ENCODE measurements around the gene DUSP22.

Gene DUSP22

DNA sequence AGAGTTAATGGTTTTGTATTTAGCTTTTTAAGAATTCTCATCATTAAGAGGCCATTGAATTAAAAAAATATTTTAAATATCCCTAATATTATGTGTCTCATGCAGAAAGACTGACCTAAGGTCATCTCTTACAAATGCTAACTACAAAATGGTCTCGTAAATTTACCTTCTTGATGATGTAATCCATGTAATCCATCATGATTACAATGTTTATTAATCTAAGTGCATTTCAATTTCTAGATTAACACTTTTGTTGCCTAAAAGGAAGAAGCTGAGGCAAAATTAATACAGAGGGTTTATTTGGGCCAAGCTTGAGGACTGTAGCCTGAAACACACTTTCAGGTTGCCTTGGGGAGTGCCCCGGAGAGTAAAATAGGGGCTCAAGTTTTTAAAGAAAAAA is 18.4 kb downstream of the DUSP22 start:
- Mint-ChIP-seq H3K4me1 (peaks cover 20% of the 10 kb centered on the region), H3K36me3 (peaks cover 12% of the 10 kb centered on the region), H3K4me3 (no peak overlapping the region), H3K27ac (no peak overlapping the region), H3K27me3 (no peaks in the 10 kb centered on the region), H3K9me3 (no peaks in the 10 kb centered on the region)

DNA sequence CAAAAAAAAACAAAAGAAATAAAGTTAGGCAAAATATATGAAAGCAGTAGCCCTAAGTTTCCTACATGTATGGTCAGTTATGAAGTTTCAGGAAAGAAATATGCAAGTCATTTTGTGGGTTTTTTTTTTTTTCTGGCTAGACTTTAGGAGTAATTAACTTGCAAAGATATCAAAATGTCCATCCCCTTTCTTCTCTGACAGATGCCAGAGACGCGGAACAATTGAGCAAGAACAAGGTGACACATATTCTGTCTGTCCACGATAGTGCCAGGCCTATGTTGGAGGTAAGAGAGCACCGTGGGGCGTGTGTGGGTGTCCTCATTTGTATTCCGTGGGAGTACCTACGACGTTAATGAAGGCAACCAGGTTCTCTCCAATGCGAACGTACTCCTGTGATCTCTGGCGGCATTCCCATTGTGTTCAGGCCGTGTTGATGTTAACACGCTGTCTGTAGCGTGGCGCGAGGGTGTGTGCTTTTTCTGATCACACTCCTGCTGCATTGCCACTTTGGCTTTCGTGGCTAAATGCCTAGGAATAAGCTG is 19.5 kb downstream of the DUSP22 start:
- no peaks in the 10 kb centered on the region for H3K27me3 Mint-ChIP-seq
- no peaks in the 10 kb centered on the region for H3K9me3 Mint-ChIP-seq
- H3K36me3 Mint-ChIP-seq = peaks cover 12% of the 10 kb centered on the region
- H3K4me1 Mint-ChIP-seq = peaks cover 20% of the 10 kb centered on the region
- no peak overlapping the region for H3K27ac Mint-ChIP-seq
- H3K4me3 Mint-ChIP-seq = no peak overlapping the region

DNA sequence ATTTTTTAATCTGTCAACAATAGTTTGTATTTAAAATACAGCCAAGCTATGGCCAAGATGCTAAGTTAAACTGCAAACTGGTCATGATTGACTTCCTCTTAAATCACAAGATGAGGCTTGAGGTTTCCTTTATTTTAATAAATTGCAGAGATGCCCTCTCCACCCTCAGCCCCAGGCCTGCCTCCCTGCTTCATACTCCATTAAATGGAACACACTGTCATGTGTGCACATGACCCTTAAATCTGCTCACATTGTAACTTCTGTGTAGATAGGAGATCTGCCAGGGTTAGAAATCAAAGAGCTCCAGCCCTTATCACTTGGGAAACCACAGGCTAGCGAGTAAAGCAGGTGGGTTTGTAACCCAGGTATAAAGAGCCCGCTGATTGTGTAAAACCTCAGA is 20.8 kb downstream of the DUSP22 start:
- Mint-ChIP-seq H3K27me3 (no peaks in the 10 kb centered on the region), H3K9me3 (no peaks in the 10 kb centered on the region), H3K27ac (no peak overlapping the region), H3K4me1 (peaks cover 27% of the 10 kb centered on the region), H3K4me3 (no peak overlapping the region), H3K36me3 (peaks cover 12% of the 10 kb centered on the region)

DNA sequence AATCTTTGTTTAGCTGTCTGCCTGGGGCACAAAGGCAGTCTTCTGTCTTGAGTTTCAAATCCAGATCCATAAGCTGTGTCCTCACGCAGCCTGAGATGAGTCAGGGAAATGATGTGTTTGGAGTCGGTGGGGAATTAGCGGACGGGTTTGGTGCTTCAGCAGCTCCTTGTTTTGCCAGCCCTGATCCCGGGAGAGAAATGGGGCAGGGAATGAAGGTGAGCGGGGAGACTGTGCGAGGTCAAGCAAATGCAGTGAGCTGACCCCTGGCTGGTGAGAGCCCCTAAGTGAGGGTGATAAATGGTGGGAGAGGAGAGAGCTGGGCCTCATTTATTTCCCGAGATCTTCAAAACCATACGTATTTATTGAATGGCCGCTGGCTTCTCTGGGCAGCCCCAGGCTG is 21.6 kb downstream of the DUSP22 start:
- H3K4me1 Mint-ChIP-seq = peaks cover 27% of the 10 kb centered on the region
- no peak overlapping the region for H3K4me3 Mint-ChIP-seq
- no peak overlapping the region for H3K27ac Mint-ChIP-seq
- no peaks in the 10 kb centered on the region for H3K27me3 Mint-ChIP-seq
- no peaks in the 10 kb centered on the region for H3K9me3 Mint-ChIP-seq
- H3K36me3 Mint-ChIP-seq = peaks cover 12% of the 10 kb centered on the region

DNA sequence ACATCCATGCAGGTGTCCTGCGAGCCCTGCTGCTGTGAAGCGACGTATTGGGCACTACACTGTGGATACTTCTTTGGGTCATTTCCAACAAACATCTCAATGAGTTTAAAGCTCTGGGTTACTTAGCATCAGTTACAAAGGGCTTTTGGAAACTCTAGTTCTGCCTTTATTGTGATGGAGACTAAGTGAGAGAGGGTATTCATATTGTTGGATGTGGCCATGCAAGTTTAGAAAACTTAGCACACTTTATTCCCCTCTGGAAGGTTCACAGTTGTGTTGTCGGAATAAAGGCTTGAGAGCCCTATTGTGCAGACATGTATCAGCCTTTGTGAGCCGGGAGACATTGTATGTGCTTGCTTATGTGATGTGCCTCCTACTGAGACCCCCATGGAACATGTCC is 22.1 kb downstream of the DUSP22 start:
- H3K27me3 Mint-ChIP-seq = no peaks in the 10 kb centered on the region
- peaks cover 14% of the 10 kb centered on the region for H3K36me3 Mint-ChIP-seq
- no peaks in the 10 kb centered on the region for H3K9me3 Mint-ChIP-seq
- H3K27ac Mint-ChIP-seq = no peak overlapping the region
- no peak overlapping the region for H3K4me3 Mint-ChIP-seq
- H3K4me1 Mint-ChIP-seq = peaks cover 30% of the 10 kb centered on the region

DNA sequence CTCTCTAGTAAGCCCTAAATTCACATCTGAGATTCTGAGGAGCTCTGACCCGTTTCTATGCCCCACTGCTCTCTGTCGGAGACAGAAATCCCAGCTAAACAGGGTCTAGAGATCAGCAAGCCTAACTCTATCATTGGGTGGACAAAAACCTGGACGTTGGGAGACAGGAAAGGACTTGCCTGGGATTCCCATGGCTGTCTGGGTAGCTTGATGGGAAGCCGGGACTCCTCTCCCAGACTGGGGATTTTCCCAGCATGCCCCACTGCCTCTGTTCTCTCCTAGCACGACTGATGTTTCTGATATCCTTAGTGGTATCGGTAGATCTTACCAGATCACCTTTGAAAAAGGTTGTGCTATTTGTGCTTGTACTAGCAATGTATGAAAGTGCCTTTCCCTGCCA is 22.9 kb downstream of the DUSP22 start:
- H3K36me3 Mint-ChIP-seq = peaks cover 14% of the 10 kb centered on the region
- H3K9me3 Mint-ChIP-seq = no peaks in the 10 kb centered on the region
- no peak overlapping the region for H3K27ac Mint-ChIP-seq
- H3K4me1 Mint-ChIP-seq = peaks cover 35% of the 10 kb centered on the region
- no peaks in the 10 kb centered on the region for H3K27me3 Mint-ChIP-seq
- no peak overlapping the region for H3K4me3 Mint-ChIP-seq

DNA sequence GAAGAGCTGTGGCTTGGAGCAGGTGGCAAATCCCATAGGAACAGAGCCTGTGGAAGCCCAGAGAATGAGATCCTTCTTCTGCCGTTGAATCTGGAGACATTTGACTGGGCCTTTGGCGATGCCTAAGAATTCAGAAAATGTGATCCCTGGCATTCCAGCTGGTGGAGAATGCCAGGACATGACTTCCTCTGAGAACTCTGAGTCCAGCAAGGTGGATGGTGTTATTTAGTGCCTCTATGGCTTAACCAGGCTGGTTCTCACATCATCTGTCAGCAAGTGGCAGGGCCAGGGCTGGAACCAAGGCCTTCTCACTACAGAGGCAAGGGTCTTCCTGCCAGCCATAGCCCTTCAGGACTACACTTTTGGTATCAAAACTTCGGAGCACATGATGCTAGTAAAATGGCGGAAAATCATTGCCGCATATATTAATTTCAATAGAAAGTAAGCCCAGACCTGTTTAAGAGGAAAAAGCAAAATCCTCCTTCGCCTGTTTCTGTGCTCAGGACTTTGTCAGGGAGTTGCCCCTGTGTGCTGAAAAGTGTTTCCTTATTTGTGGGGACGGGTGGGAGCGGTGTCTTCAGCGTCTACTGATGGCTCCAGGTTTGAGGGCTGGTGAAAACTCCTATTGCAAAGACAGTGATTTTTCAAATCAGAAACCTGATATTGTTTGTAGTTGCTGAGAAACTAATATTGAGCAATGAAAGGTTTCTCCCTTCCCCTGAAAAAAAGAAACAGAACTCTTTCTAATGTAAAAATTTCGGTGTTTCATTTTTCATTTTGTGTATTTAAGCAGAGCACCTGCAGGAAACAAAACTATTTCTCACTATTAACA is 23.9 kb downstream of the DUSP22 start:
- H3K36me3 Mint-ChIP-seq = peaks cover 14% of the 10 kb centered on the region
- peaks cover 35% of the 10 kb centered on the region for H3K4me1 Mint-ChIP-seq
- H3K4me3 Mint-ChIP-seq = no peak overlapping the region
- H3K27me3 Mint-ChIP-seq = no peaks in the 10 kb centered on the region
- H3K27ac Mint-ChIP-seq = no peak overlapping the region
- no peaks in the 10 kb centered on the region for H3K9me3 Mint-ChIP-seq

DNA sequence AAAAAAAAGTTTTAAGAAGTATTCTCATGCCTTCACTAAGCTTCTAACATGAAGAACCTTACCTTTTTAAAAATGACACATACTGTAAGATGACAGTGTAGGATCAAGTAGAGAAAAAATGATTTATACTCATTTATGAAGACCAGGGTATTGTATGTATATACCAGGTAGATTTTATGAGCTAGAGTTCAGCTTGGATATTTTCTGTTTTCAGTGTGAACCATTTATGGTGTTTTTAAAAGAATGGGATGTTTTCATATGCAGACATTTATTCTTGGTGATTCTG is 24.4 kb downstream of the DUSP22 start:
- peaks cover 13% of the 10 kb centered on the region for H3K36me3 Mint-ChIP-seq
- peaks cover 32% of the 10 kb centered on the region for H3K4me1 Mint-ChIP-seq
- H3K4me3 Mint-ChIP-seq = no peak overlapping the region
- no peaks in the 10 kb centered on the region for H3K27me3 Mint-ChIP-seq
- no peak overlapping the region for H3K27ac Mint-ChIP-seq
- H3K9me3 Mint-ChIP-seq = no peaks in the 10 kb centered on the region

DNA sequence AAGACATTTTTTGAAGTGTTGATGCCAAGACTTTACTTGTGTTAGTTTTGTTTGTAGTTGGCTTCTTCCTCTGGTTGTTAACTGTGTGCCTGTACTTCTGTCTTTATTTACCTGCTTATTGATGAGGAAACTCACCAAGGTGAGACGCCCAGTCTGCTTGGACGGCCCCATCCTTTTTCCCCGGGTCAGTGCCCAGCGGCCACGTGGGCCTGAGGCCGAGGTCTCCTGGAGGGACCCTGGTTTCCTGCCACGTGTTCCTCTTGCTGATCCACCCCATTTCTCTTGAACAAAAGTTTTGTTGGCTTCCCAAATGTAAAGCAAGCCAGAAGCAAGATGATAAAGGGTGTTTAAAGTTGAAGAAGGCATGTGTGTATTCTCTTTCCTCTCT is 24.8 kb downstream of the DUSP22 start:
- H3K4me1 Mint-ChIP-seq = peaks cover 29% of the 10 kb centered on the region
- no peaks in the 10 kb centered on the region for H3K27me3 Mint-ChIP-seq
- H3K36me3 Mint-ChIP-seq = peaks cover 10% of the 10 kb centered on the region
- H3K4me3 Mint-ChIP-seq = no peak overlapping the region
- no peaks in the 10 kb centered on the region for H3K9me3 Mint-ChIP-seq
- no peak overlapping the region for H3K27ac Mint-ChIP-seq

DNA sequence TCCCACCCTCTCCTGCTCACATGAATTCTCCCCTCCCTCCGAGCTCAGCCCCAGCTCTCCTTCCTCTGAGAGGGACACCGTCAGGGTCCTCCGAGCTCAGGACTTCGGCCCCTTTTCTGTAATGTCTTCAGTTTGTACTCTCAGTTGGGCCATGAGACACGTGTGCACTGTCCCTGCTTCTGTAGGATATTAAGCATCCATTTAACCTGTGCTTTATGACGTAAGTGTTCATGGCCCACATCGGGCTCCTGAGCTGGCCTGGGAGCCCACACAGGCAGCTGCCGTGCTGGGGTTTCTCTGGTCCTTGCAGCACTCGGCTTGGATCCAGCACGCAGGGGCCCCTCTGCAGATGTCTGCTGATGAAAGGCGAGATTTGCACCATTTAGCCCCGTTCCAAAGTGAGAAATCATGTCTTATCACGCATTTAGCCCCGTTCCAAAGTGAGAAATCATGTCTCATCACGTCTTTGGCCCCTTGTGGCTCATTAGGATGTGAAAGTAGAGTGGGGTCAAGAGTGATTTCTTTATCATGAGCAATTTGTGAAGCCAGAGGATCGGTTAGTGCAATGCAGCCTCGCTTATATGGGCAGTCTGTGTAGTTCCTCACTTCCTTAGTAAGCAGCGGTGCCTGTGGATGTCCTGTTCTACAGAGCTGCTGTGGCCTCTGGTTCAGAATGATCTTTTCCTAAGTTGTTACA is 25.3 kb downstream of the DUSP22 start:
- Mint-ChIP-seq H3K4me3 (no peak overlapping the region), H3K27ac (no peak overlapping the region), H3K36me3 (peaks cover 10% of the 10 kb centered on the region), H3K4me1 (peaks cover 23% of the 10 kb centered on the region), H3K27me3 (no peaks in the 10 kb centered on the region), H3K9me3 (no peaks in the 10 kb centered on the region)

DNA sequence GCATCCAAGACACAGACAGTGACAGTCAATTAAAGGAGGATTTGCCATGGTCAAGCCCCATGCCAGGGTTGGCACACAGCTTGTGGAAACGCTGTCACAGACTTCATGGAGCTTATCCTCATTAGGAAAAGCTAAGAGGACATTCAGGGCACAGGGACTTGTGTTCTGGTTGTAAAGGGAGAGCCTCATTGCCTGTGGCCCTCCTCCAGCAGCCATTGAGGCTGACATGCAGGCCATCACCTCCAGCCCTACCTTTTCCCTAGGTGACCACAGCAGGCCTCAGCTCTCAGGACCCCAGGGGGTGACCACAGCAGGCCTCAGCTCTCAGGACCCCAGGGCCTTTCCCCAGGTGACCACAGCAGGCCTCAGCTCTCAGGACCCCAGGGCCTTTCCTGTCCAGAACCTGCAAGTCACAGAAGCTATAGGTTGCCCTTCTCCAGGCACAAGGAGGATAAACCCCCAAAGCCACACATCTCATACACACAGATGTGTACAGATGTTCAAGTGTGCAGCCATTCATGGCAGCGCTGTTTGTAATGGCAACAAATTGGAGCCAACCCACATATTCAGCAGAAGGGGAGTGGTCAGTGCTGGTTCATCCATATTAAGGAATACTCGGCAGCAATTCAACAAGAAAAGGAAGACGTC is 26.1 kb downstream of the DUSP22 start:
- H3K27ac Mint-ChIP-seq = no peak overlapping the region

DNA sequence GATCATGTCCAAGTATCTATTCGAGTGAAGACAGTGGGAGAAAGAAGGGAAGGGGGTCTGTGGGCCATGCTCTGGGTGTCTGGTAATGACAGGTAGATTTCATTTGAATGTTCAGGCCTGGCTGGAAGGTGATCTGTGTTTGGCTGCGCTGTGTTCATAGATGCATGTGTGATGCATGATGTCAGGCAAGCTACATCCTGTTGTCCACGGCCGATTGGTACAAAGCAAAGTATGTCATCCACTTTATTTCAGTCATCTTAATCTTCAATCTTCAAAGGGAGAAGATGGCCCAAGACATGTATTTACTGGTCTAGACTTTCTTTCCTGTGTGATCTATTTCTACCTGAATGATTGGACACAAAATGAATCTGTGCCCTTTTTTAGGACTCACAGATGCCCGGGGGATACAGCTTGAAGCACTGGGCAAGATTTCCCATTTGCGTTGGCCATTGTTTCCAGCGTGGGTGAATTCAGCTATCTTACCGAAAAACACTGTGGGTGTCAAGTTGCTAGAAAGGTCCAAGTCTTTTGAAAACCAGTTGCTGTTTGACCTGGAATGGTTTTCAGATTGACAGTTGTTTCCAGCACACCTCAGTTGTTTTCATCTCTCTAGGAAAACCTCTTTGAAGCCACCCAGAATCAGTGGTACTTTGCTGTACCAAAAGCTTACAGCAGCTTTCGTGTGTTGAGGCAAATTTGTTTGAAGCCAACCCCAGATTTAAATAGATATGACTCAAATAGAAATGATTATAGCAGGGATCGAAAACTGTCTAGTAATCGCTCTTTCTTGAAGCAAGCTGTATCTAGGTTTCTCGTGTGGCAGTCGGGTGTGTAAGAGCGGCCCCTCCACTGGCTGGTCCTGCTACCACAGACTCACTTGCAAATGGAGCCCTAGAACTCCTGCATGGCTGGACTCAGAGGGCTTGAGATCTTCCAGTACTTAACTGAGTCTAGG is 27.2 kb downstream of the DUSP22 start:
- H3K4me1 Mint-ChIP-seq = peaks cover 15% of the 10 kb centered on the region
- H3K9me3 Mint-ChIP-seq = no peaks in the 10 kb centered on the region
- H3K27ac Mint-ChIP-seq = no peak overlapping the region
- no peak overlapping the region for H3K4me3 Mint-ChIP-seq
- no peaks in the 10 kb centered on the region for H3K27me3 Mint-ChIP-seq
- peaks cover 10% of the 10 kb centered on the region for H3K36me3 Mint-ChIP-seq

More for the DNA sequence above, 26.1 kb downstream of the DUSP22 start:
- H3K4me3 Mint-ChIP-seq = no peak overlapping the region
- H3K9me3 Mint-ChIP-seq = no peaks in the 10 kb centered on the region
- peaks cover 10% of the 10 kb centered on the region for H3K36me3 Mint-ChIP-seq
- no peaks in the 10 kb centered on the region for H3K27me3 Mint-ChIP-seq
- peaks cover 16% of the 10 kb centered on the region for H3K4me1 Mint-ChIP-seq

DNA sequence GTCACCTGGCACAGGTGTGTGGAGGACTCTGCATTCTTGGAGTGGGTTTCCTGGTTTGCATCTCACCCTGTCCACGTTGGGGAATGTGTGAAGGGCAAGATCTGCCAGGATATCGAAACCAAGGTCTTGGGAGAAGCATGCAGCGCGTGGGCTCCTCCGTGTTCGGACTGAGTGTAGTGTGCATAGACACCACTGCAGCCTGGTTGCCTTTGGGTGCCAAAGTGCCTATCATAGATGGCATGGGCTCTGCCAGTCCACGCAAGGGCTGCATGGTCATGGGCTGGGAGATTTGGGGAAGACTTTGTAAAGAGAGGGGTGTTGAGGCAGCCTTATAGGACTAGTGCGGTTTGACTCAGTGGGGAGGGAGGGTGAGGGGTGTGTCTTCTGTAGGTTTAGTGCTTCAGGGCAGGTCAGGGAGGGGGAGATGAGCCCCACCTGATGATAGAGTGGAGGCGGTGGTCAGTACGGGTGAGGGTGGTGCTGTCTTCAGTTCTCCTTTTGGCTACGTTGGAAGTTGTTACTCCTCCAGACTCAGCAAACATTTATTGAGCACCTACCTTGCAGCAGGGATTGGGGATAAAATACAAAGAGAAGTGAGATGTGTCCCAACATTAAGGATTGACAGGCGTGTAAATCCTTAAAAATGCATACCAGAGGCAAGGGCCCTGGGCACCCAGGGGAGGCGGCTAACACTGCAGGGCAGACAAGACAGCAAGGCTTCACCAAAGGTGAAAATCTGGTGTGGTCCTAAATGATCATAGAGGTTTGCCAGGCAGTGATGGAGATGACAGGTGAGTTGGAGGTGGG is 28.3 kb downstream of the DUSP22 start:
- no peak overlapping the region for H3K4me3 Mint-ChIP-seq
- H3K27ac Mint-ChIP-seq = no peak overlapping the region
- H3K9me3 Mint-ChIP-seq = no peaks in the 10 kb centered on the region
- H3K36me3 Mint-ChIP-seq = peaks cover 3% of the 10 kb centered on the region
- no peaks in the 10 kb centered on the region for H3K27me3 Mint-ChIP-seq
- peaks cover 15% of the 10 kb centered on the region for H3K4me1 Mint-ChIP-seq

DNA sequence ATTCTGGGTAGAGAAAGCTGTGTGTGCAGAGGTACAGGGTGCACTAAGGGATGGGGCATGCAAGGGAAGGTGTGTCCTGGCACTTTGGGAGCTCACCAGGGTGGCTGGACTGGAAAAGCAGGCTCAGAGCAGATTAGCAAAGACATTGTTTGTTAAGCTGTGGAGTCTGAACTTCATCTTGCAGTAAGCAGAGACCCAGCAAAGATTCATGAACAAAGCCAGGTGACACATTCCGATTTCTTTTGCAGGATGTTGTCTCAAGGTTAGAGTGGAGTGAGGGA is 28.8 kb downstream of the DUSP22 start:
- H3K4me1 Mint-ChIP-seq = peaks cover 15% of the 10 kb centered on the region
- H3K9me3 Mint-ChIP-seq = no peaks in the 10 kb centered on the region
- no peak overlapping the region for H3K4me3 Mint-ChIP-seq
- peaks cover 2% of the 10 kb centered on the region for H3K36me3 Mint-ChIP-seq
- H3K27ac Mint-ChIP-seq = no peak overlapping the region
- H3K27me3 Mint-ChIP-seq = no peaks in the 10 kb centered on the region
